ENCODE results near the gene GLT8D2.
A peak's percentile ranks its signal among the peaks of the same experiment; 100 is the strongest.

Gene GLT8D2, protein sequence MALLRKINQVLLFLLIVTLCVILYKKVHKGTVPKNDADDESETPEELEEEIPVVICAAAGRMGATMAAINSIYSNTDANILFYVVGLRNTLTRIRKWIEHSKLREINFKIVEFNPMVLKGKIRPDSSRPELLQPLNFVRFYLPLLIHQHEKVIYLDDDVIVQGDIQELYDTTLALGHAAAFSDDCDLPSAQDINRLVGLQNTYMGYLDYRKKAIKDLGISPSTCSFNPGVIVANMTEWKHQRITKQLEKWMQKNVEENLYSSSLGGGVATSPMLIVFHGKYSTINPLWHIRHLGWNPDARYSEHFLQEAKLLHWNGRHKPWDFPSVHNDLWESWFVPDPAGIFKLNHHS

DNA sequence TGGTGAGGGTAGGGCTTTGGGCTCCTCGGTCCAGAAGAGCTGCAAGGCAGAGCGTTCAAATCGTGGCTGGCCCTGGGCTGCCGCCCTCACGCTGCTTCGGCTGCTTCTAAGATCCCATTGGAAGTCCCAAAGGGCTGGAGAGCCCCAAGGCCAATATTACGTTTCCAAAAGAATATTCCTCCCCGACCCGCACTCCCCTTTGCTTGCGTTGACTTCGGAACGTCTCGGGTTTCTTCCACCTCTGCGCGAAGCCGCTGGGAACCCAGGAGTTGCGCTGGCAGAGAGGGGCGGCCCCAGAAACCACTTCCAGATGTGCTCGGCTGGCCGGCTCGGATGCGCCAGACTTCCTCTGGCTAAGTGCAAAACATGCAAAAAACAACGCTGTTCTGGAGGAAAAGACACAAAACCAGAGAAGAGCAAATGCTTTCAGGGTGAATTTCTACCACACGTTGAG is at the start of gene GLT8D2:
TSS of gene GLT8D2 (minus strand) at position 285 of the 454 bp plus-strand sequence. CDS start 30,539 bp downstream, outside the sequence.
- no peak for DNase-seq (ENCODE audit: low spot score)

DNA sequence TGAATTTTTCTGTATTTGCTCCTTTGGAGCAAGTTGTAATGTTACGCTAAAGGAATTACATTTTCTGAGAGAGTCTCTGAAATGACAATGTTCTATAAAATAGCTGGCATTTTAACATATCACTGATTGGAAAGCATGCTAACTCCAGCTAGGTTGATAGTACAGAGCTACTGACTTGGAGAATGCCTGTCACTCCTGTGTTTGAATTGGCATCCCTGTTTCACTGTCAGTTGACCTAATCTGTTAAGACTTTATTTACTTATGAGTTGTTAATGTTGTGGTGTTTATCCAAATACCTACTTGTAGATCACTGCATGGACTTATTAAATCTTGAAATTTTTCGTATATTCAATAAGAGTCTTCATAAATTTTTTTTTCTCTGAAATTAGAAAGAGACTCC is 48.0 kb upstream of the GLT8D2 start:
- no peak for DNase-seq (ENCODE audit: low spot score)

DNA sequence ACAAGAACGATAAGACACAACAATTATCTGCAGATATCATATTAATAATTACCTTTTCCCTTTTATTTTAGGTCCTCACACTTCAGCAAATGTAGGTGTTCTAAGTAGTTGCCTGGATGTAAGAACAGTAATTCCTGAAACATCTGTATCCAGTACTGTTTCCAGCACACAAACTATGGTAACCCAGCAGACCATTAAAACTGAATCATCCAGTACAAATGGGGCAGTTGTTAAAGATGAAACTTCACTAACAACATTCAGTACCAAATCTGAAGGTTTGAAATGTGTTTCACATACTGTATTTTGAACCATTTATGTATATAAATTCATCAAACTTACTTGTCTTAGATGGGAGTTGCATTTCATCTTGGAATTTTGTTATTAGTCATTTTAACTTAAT is 45.3 kb upstream of the GLT8D2 start:
- no peak for DNase-seq (ENCODE audit: low spot score)

DNA sequence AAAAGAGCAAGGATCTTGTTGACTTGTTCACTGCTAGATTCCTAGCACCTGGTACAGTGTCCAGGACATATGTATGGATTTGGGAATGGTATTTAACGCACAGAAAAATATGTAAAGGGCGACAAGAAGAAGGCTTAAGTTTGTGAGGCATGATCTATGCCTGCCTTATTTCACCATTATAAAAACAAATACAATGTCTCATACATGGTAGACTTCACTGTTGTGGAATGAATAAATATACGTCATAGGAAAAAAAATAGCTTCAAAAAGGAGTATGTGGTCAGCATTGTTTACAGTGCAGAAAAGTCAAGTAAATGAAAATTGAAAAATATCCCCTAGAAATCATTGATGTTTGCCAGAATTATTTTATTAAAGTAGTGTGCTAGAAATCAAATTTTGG is 44.3 kb upstream of the GLT8D2 start:
- no peak for DNase-seq (ENCODE audit: low spot score)

DNA sequence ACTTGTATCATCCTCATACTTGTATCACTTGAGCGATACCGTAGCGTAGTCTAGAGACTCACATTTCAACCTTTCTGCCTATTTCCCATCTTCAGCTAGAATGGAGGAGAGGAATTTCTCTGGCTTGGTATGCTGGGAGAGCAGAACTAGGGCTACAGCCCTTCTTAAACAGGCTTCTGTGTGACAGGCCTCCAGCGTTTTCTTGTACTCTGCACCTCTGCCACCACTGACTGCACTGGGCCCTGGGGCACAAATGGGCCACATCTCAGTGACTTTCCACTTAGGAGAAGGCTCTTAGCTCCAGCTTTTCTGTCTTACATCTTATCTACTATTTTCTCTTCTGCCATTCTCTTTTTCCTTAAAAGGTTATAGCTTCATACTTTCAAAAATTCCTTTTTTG is 41.1 kb upstream of the GLT8D2 start:
- DNase-seq (ENCODE audit: low spot score) = no peak

DNA sequence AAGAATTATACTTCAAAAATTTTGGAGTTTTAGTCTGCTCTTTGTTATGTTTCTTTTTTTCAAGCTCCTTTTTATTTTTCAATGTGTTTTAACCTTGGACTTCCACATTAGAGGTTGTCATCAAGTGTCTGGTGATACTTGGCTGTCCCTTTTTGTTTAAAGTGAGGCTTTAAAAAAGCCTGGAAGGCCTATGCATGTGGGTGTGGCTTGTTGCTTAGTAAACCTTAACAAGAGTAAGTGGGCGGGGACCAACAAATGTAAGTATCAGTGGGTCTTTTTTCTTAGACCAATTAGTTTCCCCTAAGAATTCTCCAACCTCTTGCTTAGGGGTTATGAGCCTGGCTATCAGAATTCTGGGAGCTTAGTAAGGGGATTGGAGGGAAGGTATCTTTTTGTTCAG is 40.7 kb upstream of the GLT8D2 start:
- DNase-seq (ENCODE audit: low spot score) = no peak

DNA sequence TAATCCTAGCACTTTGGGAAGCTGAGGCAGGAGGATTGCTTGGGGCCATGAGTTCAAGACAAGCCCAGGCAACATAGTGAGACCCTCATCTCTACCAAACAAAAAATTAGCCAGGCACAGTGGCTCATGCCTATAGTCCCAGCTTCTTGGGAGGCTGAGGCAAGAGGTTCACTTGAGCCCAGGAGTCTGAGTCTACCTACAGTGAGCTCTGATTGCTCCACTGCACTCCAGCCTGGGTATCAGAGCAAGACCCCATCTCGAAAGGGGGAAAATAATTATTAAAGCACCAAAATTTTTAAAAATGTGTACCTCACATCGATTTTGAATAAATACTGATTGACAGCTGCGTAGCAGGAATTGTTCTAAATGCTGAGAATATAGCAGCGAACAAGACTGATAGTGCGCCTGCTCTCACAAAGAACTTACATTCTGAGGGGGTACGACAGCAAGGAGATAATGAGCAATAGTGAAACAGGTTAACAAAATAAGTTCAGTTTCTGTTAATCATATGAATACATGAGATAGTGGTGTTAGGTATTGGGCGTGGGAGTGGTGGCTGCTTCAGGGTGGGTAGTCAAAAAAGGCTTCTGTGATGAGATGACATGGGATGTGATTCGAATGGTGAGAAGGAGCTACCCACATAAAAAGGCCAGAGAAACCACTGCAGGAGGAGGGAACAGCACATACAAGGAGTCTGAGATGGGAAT is 33.9 kb upstream of the GLT8D2 start:
- no peak for DNase-seq (ENCODE audit: low spot score)

DNA sequence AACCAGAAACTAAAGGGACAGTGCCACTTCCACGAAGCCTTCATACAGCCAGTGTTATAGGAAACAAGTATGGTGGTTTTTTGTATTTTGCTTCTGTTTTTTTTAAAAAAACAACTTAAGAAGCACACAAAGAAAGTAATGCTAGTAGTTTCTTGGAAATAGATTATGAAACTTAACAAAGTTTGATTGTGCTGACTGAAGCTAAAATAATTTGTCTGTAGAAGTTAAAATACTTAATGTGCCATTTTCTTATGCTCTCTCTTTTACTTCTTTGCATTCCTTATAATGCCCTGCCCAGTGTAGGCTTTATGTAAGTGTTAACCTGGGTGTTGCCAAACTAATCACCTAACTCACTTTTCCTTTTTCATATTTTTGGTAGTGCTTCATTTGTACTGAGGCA is 30.8 kb upstream of the GLT8D2 start:
- DNase-seq (ENCODE audit: low spot score) = no peak

DNA sequence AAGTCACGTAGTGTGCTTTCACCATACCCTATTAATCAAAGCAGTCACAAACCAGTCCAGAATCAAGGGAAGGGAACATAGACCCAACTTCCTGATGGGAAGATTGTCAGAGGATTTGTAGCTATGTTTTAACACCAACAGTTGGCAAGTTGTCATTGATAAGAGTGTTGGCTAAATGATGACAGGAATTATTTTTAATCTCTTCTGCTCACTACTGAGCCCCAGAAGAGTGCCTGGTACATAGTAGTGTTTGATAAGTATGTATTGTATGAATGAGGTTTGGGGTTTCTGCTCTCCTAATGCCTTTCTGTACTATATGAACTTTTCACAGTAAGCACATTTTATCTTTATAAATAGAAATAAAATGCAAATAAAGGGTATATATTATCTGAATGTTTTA is 29.0 kb upstream of the GLT8D2 start:
- DNase-seq (ENCODE audit: low spot score) = no peak

DNA sequence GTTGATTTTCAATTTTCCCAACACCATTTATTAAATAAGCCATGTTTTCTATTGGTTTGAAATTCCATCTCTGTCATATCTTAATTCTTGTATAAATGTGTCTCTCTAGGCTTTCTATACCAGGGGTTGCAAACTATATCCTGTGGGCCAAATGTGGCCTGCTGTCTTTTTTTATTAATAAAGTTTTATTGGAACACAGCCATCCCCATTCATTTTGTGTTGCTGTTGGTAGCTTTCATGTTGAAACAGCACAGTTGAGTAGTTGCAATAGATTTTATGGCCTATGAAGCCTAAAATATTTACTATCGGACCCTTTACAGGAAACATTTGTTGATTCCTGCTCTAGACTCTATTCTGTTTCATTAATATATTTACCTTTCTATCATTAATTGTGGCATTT is 23.7 kb upstream of the GLT8D2 start:
- DNase-seq (ENCODE audit: low spot score) = no peak

DNA sequence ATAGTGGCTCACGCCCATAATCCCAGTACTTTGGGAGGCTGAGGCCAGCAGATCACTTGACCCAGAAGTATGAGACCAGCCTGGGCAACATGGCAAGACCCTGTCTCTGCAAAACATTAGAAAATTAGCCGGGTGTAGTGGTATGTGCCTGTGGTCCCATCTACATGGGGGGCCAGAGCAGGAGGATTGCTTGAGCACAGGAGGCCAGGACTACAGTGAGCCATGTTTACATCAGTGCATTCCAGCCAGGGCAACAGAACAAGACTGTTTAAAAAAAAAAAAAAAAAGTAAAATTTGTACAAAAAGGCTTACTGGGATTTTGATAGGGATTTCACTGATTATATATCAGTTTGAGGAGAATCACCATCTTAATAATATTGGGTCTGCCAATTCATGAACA is 22.1 kb upstream of the GLT8D2 start:
- no peak for DNase-seq (ENCODE audit: low spot score)

DNA sequence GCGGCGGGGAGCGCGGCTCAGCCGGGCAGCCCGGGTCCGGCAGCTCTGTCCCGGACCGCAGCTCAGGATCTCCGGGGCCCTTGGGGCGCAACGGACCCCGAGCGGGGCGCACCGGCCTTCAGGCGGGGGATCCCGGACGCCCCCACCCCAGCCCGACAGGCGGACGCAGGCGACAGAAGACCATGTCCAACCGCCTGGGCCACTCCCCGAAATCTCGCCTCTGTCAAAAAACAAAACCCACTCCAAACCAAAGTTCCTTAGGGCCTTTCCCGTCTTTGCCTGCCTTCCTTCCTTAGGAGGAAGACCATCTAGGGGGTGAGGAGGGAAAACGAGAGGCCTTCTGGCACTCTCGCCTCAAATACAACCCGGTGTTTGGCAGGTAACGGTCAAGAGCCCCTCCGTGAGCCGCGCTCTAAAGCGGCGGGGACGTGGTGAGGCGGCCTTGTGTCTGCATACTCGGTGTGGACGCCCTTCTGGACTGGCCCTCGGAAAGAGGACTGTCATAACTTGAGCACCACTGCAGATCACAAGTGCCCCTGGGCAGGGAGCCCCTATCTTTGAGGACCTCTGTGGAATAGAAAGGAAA is 14.9 kb upstream of the GLT8D2 start:
- DNase-seq (ENCODE audit: low spot score) = peak; percentile 26

DNA sequence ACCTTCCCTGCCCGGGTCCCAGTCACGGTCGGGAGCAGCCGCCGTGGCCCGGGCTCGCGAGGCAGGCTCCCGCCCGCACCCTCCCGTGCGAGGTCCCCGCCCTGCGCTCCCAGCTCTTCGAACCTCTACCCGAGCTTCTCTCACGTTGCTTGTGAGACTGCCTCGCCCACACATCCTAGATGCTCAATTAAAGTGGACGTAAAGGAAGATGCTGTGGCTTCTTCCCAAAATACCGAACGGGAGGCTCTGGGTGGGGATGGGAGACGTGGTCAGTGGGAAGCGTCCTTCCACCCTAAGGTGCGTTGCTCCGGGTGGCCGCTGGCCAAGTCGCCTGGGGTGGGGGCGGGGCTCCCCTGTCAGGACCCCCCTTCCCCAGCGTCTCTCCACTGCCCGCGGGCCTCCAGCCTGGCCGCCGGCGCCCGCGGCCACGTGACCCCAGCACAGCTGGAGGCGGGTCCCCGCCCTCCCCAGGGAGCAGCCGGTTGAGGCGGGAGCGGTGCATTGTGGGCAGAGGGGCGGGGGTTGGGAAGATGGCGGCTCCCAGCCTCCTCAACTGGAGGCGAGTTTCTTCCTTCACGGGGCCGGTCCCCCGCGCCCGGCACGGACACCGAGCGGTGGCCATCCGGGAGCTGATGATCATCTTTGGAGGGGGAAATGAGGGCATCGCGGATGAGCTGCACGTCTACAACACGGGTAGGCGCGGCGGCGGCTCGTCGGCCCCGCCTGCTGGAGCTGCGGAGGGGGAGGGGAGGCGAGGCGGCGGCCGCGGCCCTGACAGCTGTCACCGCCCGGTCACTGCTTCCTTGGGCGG is 14.2 kb upstream of the GLT8D2 start, which contains the start of gene HCFC2:
TSS of gene HCFC2 (plus strand) at position 501 of the 811 bp plus-strand sequence. CDS start at position 531, 30 bp downstream.
- peak; percentile 92 for DNase-seq (ENCODE audit: low spot score)

DNA sequence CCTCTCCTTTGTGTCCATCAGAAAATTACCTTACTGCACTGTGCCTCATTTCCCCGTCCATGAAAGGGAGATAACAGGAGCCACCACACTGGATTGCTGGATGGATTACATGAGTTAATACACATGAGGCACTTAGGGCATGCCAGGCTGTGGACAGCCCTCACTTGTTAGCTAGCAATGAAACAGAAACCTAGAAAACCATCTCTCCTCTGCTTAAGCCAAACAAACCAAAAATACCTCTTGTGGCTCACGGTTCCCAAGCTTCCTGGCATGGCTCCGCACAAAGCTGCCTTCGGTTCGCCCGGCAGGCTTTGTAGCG is 13.7 kb upstream of the GLT8D2 start:
- no peak for DNase-seq (ENCODE audit: low spot score)

DNA sequence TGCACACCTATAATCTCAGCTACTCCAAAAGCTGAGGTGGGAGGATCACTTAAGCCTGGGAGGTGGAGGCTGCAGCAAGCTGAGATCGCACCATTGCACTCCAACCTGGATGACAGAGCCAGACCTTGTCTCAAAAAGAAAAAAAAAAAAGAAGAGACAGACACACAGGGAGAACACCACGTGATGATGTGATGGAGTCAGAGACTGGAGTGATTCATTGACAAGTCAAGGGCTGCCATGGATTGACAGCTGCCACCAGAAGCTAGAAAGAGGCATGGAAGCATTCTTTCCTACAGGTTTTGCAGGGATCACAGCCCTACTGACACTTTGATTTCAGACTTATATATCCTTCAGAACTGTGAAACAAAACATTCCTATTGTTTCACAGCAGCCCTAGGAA is 10.8 kb upstream of the GLT8D2 start:
- no peak for DNase-seq (ENCODE audit: low spot score)

DNA sequence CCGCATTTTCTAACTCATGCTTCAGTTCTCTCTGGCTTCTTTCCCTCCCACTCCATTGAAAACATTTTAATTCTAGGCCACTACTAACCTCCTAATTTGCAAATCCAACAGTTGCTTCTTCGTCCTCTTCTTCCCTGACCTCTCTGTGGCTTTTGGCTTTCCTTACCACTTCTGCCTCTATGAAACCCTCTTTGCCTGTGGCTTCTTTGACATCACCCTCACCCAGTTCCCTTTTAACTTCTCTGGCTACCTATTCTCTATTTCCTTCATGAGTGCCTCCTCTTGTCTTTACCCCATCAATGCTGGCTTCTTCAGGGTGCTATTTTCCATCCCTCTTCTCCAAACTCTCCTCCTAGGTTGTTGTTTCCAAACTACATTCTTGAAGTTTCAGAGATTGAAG is 10.0 kb upstream of the GLT8D2 start:
- DNase-seq (ENCODE audit: low spot score) = no peak

DNA sequence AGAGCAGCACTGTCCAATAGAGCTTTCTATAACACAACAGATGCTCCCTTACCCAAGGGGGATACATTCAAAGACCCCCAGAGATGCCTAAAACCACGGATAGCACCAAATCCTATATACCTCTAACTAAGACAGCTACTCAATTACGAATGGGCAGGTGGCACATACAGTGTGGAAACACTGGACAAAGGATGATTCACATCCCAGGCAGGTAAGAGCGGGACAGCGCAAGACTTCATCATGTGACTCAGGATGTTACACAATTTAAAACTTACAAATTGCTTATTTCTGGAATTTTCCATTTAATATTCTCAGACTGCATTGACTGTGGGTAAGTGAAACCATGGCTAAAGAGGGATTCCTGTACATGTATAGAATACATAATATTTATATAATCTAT is 8.8 kb upstream of the GLT8D2 start:
- no peak for DNase-seq (ENCODE audit: low spot score)

DNA sequence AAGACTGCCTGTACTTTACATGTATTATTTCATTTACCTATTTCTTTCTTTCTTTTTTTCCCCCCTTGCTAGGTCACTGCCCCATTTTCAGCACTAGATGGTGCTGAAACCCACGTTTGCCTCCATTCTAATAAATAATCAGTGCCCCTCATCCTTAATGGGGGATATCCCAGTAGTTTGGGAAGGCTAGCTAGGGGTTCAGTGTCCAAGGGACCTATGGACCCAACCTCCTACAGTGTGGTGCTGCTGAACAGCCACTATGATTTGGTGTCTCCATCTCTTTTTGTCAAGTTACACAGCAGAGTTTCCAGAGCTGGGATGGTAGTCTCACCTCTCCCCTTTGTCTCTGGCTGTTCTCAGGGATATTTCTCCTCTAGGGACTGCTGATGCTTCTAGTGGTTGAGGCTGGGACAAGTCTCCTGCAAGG is 7.8 kb upstream of the GLT8D2 start:
- no peak for DNase-seq (ENCODE audit: low spot score)

DNA sequence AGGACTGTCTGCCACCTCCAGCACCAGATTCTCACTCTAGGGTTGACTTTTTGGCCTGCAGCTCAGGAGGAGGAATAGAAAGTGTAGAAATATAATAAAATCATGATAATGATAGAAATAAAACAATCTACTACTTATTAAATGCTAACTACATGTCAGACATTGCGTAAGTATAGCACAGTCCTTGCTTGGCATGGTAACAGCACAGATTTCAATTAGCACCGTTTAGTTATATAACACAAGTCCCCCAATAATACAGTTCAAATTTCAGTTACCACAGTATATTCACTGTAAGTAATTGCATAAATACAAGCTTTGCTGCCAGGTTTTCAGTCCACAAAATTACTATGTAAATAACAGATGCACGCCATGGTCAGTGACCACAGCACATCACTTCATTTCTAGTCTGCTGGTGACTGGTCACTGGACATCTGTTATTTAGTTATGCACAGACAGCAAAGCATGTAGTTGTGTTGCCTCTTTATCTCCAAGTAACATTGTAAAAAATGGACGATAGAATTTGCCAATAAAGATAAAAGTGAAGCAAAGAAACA is 6.5 kb upstream of the GLT8D2 start:
- no peak for DNase-seq (ENCODE audit: low spot score)

DNA sequence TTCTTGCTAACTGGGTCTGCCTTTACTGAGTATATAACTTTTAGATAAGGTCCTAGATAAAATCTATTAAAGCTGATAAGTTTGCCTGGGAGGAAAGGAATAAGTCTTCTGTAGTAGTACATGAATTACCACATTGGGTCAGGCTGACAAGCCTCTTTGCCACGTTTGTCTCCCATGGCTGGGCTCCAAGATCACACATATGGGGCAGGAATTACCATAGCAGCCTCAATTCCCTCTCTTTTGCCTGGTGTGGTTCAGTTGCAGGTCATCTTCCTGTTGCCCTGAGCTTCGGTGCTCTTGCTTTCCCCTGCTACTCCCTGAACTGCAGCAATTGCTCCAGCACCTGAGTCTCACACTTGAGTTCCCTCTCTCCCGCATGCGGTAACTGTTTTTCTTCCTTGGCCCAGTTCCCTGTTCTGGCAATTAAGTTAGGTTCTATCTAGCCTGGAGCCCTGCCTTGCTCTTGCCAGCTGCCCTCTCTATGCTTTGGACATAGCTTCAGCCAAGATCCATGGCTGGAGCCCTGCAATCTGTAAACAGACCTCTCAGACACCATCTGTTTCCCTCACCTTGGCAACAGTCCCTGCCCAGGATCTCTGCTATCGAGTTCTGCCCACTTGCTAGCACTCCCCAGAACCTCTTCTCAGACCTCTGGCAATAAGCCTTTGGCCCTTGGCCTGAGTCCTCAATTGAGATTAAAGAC is 5.8 kb upstream of the GLT8D2 start:
- no peak for DNase-seq (ENCODE audit: low spot score)

DNA sequence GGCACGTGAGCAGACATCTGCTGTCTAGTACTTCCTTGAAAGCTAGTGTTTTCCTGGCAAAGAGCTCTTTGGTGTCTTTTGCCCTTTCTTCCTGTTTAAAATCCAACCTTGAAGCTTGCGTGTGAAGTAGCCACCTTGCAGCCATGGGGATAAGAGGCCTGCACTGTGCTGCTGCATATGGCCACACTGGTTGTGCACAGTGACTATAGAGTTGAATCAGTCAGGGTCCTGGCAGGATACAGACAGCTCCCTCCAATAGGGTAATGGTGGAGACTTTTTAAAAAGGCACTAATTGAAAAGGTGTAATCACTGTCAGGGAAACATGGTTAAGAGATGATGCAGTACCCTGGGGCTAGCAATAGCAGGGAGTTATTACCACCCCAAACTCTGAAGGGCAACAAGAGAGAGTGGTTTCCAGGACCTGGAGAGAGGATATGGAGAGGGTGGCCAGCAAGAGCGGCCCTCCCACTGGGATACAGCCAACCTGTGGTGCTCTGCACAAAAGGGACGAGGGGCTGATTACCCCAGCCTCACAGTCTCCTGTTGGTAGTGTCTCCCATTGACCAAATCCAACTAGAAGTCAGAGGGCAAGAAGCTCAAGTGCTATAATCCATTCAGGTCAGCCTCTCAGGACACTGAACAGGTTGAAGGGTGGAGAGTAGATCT is 4.8 kb upstream of the GLT8D2 start:
- DNase-seq (ENCODE audit: low spot score) = no peak

Measured in globus pallidus (tissue), 1 donor.